Activated naive CD8-positive, alpha-beta T cell treated with anti-CD3 and anti-CD28 coated beads, Interleukin-2, amount 50 U/mL, for 16 hours (primary cell): ENCODE results near the gene RPL39L.
A peak's percentile ranks its signal among the peaks of the same experiment; 100 is the strongest.
"Not testable (repeated sequence)": the region's sequence is repeated elsewhere in the genome, so short reads cannot be mapped to it uniquely, and the experiment has no call there.

Experiments used
- DNase-seq: peaks from one replicate; pipeline ENCODE4 v3.0.0-alpha.2; 2020; ENCODE audit warnings: low read depth, low spot score

RPL39L gene

GRCh38 chr3:187139895-187140253, 578 bp upstream of the RPL39L start:
- no peak for DNase-seq

- no peak for DNase-seq
Observed at GRCh38 chr3:187136936-187137335, 2.4 kb downstream of the RPL39L start.

DNA sequence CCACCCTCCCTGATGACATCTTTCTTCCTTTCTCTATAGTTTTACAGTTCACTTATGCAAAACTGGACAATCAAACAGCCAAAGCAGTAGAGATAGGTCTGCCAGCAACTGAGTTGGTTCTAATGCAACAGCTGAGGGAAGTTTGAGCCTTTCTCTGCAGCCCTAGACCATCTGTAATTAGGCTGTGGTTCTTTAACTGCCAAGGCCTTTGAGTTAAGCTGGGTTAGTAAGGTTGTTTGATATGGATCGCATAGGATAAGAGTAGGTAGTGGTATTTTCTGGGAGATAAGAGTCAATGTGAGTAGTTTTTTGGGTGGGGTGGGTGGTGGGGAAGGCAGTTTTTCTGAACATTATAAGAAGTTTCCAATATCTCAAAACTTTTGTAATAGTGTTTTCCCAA, 3.0 kb downstream of the RPL39L start:
- DNase-seq, result no peak

- not testable (repeated sequence) for DNase-seq
Observed at GRCh38 chr3:187135172-187135690, 4.1 kb downstream of the RPL39L start.

DNA sequence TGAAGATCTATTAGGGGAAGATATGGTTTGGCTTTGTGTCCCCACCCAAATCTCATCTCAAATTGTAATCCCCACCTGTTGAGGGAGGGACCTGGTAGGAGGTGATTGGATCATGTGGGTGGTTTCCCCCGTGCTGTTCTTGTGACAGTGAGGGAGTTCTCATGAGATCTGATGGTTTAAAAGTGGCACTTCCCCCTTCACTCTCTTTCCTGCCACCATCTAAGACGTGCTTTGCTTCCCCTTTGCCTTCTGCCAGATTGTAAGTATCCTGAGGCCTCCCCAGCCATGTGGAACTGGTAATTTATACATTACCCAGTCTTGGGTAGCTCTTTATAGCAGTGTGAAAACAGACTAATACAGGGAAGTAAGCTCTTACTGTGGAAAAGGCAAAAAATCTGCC, 6.1 kb downstream of the RPL39L start:
- DNase-seq, result not testable (repeated sequence)

- no peak for DNase-seq
Observed at GRCh38 chr3:187132666-187133065, 6.6 kb downstream of the RPL39L start.

DNA sequence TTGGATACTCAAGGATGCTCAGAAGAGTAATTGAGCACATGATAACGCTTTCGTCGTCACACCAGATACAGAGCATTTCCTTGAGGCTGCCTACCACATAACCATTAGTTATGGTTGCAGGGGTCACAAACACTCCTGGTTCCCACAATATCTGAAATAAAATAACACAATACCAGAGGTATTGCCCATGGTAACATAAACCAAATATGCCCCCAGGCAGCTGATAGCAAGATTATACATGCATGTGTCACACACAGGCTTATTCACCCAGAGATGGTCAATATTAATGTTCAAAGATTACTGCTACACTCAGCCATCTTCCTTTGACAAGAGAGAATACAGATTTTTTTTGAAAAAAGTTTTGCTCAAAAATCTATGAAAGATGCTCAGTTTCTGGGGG, 7.3 kb downstream of the RPL39L start:
- DNase-seq, result no peak

DNA sequence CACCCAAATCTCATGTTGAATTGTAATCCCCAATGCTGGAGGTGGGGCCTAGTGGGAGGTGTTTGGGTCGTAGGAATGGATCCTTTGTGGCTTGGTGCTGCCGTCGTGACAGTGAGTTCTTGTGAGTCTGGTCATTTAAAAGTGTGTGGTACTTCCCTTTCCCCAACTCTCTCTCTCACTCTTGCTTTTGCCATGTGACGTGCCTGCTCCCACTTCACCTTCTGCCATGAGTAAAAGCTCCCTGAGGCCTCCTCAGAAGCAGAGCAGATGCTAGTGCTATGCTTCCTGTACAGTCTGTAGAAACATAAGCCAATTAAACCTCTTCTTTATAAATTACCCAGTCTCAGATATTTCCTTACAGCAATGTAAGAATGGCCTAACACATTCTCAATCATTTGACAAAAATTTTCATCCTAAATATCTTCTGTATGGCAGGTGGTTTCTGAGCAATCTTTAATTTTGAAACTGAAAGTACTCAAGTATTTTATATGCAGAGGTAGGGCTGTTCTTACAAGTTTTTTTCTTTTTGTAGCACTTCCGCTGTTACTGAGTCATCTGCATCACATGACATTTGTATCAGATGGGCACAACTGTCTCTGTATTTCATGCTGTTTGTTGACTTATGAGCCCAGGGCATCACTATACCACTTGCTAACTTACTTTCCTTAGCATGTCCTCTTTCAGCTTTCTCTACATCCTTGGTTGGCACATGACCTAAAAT, 8.8 kb downstream of the RPL39L start:
- DNase-seq, result no peak

DNA sequence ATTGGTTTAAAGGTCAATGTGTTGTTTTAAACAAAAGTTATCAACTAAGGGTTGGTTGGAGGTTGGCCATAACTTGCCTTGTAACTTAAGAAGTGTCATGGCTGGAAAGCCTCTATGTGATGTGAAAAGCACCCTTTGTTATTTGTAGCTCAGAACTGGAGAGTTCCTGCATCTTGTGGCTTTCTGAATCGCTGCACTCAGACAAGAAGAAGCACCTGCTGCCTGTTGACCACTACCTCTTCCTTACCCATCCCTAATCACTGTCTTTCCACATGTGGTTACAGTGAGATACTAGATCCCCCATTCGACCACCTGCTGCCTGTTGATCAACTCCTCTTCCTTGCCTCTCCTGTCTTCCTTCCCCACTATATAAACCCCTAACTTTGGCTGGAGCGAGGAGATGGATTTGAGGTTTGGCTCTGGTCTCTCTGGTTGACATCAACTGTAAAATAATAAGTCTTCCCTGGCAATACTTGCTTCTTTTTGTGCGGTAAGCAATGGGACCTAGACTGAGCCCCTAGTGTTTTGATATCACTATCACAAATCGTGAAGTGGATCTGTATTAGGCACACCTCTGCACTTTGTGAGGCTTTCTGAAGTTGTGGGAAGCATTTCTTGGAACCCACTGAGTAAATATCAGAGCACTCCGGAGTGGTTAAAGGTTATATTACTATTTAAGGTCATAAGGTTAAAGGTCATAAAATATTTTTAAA, 13.8 kb downstream of the RPL39L start:
- DNase-seq, result no peak

DNA sequence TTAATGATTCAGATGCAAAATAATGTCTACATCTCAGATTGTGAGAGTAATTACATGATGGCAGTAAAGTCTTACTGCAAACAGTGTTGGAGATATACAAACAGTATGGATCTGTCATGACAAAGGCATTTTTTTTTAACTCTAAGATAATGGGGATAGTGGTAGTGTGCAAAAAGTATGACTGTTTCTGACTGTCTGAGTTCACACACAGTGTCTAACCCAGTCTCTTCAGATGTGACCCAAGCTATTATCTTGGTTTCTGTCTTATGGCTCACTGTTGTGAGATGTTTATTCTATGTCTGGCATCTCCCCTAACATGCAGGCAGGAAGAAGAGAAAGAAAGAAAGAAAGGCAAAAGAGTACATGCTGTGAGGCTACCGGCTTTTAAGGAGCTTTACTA, 17.0 kb downstream of the RPL39L start:
- no peak for DNase-seq

DNA sequence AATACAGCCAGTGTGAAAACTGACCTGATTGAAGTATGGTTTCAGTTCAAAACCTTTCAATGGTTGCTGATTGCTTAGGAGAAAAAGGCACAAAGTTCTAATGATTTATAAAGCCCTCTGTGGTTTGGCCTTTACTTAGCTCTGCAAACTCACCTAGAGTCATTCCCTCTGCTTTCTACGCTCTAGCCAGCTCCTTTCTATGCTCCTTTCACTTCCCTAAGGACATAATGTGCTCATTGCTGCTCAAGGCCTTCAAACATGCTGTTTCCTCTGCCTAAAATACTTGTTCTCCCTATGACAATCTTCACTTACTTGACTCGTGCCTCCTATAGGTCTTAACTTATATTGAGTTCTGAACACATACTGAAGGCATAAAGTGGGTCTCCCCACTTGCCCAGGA, 19.0 kb downstream of the RPL39L start:
- no peak for DNase-seq

- no peak for DNase-seq
Observed at GRCh38 chr3:187114511-187114910, 24.8 kb downstream of the RPL39L start.

- DNase-seq, result no peak
Observed at GRCh38 chr3:187112934-187113793, 26.1 kb downstream of the RPL39L start.

GRCh38 chr3:187110156-187110555, 29.1 kb downstream of the RPL39L start:
- no peak for DNase-seq

- no peak for DNase-seq
Observed at GRCh38 chr3:187107989-187108388, 31.3 kb downstream of the RPL39L start.

DNA sequence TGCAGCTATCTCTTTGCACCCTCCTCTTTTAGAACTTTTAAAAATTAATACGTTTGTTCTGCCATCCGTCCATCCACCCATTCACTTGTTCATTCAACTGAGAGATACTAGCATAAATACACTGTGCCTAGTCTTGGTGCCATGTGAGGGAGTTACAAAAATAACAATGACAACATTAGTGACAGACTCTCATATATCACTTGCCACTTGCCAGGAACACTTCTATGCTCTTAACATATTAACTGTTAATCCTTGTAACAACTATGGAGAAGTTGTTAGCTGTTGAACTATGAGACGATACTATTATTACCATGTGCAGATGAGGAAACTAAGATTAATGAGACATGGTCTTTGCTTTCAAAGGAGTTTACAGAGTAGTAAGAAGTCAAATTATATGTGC, 33.6 kb downstream of the RPL39L start:
- DNase-seq, result no peak

DNA sequence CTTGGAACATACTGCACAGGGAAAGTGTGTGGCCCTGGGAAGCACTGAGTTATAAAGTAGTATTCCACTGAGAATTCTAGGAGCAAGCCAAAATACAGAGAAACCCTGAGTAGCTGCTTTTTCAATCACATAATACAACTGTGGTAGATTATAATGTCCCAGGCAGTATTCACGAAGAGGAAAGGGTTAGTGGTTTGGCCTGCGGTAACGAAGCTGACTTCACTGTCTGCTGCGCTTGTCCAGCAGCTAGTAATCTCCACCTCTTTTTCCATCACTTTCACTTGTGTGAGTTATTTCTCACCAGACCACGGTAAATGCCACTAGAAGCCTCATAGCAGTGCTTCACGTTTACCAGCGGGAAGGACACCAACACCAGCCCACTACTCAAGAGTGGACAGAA, 34.4 kb downstream of the RPL39L start:
- no peak for DNase-seq

GRCh38 chr3:187104342-187104741, 35.0 kb downstream of the RPL39L start:
- DNase-seq, result no peak

DNA sequence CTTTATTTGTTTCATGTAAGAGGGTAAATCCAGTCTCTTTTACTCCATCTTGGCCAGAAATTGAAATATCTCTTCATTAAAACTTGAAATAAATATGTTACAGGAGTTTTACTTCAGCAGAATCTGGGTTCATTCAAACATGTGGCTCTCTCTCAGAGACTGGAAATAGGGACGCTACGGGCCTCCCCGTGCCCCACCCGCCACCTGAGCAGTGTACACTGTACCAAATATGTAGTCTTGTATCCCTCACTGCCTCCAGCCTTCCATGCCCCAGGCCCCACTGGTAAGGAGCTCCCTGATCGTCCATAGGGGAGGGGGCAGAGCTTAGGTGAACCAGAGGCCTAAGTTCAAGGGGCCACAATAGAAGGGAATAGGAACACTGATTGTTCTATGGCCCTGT, 36.0 kb downstream of the RPL39L start:
- no peak for DNase-seq

DNA sequence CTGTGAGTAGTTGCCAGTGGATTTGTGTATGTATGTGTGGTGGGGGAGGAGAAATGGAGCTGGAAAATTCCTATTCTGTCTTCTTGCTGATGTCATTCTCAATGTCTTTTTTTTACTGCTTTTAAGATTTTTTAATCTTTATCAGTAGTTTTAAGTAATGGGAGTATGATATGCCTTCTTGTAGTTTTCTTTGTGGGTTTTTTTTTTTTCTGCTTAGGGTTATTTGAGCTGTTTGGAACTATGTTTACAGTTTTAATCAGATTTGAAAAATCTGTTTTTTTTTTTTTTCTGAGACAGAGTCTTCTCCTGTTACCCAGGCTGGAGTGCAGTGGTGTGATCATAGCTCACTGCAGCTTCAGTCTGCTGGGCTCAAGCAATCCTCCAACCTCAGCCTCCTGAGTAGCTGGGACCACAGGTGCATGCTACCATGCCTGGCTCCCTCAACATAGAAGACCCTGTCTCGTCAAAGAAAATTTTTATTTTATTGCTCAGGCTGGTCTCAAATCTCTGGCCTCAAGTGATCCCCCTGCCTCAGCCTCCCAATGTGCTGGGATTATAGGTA, 37.1 kb downstream of the RPL39L start:
- DNase-seq, result no peak

DNA sequence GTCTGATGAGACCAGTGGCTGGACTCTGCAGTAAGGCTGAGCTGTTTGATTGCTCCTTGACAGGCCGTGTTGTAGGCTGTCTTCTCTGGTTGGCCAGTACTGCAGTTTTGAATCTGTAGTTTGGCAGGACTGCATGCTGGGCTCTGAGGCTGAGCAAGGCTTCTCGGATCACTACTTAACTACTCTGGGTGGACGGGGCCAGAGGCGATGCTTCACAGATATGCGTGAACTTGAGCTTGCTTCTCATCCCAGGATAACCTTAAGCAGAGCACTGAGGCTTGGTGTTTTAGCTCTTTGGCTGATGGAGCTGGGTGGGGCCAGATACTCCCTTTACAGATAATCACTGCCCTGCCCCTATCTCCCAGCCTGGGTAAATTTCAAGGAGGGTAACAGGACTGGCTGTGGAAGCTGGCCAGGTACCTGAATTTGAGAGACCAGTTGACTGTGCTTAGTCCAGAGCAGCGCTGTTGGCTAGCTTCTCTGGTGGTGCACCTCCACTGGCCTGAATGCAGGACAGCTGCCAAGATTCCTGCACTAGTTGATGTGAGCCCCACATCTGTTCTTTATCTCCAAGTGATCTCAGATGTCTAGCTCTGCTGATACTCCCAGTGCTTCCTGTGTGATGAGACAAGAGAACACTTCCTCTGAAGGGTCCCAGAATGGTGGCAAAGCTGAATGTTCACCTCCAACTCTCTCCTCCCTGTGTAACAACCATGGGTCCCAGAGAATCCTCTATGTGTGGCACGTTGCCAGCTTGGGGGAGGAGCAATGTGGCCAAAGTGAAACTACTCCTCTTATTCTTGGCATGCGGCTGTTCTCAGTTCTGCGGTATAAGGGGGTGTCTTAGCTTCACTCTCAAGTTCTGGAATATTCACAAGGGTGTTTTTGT, 37.9 kb downstream of the RPL39L start:
- peak; percentile 9 for DNase-seq
